Suppressor macrophage treated with lipopolysaccharide for 4 hours (primary cell): ENCODE data around the gene CYSTM1.

Experiments
- DNase-seq: peaks from one replicate; pipeline ENCODE4 v3.0.0-alpha.2; 2020

The CYSTM1 gene, protein sequence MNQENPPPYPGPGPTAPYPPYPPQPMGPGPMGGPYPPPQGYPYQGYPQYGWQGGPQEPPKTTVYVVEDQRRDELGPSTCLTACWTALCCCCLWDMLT

DNA sequence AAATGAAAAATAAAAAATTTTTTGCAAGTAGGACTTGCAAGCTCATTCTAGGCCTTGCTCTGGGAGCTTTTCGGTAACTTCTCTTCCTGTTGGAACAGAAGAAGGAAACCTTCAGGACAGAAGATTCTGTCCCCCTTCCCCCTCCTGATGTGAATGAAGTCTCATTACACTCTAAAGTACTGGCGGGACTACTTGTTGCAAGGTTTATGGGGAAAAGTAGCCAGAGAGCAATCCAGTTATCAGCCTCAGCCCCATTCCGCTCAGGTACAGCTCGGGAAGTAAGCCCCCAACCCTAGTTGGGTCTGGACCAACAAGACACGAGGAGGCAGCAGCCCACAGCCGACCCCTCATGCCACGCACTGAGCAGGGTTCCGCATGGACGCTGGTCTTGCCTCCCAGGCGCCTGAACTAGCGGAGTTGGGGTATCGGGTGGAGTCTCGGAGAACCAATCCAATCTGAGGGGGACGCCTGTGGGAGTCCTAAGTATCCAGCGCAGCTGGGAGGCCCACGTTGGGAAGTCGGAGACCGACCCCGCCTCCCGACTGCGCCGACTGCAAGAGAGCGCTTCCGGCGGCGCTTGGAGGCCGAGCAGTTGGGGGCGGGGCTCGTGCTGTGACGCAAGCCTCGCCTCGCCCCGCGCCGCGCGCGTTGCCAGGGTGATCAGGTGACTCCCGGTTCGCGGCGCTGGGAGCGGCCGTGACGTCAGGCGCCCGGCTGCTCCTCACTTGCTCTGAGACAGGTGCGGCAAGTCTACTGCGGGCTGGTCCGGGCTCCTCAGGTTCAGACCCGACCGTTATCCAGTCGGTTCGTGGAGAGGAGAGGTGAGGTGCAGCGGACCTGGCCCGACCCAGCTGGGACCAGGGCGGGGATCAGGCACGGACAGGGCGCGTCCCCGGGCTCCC lies at the start of gene CYSTM1:
TSS of gene CYSTM1 (plus strand) at position 724 of the 902 bp plus-strand sequence. CDS start 19,278 bp downstream, outside the sequence.
- peak; percentile 94 for DNase-seq

DNA sequence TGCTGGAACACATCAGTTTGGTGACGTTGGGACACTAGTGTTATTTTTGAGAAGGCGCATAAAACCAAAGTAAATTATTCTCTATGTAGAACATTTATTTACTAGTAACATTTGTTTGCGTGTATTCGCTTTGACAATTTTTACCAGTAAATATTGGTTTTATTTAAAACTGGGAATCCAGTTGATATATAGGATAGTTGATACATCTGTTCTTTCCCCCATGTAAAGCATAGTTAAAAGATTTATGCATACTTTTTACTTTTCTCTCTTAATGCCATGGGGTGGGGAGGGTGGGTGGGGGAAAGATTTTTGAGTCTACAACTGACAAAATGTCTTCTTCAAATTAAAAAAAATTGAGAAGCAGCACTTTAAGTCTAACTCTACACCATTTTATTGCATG lies 49.4 kb upstream of the CYSTM1 start, which contains the start of gene IGIP:
TSS of gene IGIP (plus strand) at position 301 of the 400 bp plus-strand sequence. CDS start 2,540 bp downstream, outside the sequence.
- DNase-seq = no peak

DNA sequence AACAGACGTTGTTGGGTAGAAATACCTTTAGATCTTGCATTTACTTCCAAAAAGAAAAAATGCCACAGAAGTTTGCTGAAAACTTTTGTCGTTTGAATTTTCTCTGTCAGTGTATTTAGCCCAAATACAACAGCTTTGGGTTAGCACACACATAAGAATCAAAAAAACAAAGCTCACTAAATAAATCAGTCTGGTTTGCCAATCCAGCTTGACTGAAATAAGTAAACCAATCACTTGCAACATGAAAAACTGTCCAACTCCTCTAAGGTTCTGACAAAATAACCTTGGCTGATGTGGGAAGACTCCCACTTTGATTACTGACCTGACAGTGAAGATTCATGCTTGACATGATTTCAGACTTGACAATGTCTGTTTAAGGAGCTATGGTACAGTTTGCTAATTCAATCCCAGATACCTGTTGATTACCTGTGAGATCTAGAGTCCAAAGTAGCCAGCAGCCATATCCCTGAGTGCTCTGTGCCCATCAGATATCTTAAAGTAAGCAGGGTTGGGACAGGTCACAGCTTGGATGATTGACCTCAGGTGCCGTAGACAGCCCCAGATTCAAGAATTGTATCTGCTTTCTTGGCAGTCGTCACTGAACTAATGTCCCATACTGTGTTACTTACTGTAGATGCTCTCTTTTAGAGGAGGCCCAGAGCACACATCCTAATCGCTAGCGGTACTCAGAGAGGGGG lies 48.5 kb upstream of the CYSTM1 start:
- no peak for DNase-seq

DNA sequence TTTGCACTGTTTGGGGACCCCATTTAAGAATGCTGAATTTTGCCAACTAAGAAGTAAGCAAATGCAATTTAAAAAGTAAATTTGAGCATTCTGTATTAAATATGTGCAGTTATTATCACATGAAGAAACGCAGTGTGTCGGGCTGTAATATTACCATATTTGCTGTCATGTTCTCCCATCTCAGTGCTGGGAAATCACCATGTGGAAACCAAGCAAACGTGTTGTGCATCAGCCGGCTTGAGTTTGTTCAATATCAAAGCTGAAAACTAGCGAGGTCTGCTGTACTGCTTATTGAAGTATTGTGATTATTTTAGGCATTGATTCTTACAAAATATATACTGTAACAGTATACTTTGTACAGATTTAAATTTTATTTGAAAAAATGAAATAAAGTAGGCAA lies 46.6 kb upstream of the CYSTM1 start:
- no peak for DNase-seq

DNA sequence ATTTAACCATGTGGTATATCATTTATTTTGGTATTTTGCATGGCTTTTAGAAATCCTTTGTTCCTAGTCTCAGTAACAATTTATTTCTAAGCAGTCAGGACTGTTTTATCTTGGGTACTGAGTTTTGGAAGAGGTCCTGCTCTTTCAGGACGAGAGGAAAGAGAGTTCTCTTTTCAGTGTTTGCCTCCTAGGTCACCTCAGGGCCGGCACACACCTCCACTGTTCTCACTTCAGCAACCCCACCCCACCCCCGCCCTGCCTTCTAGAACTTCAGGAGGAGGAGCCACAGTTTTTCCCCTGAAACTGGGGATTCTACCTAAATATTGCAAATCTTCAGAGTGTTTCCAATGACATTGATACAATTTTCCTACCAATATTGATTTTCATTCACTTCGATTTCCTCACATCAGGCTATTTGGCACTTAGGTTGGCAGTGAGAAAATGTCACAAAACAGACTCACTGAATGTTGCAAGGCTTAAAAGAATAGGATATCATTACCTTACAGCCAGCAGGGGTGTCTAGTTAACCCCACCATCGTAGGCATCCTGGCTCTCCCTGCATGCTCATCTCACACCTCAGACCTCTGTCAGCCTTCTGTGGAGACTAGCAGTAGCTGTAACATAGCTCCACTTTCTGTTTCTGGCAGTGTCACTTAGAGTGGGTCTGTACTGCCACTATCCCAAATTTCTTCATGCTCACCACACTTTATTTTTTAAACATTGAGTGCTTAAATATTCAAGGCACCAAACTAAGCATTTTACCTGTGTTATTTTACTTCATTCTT lies 43.8 kb upstream of the CYSTM1 start:
- DNase-seq = no peak

DNA sequence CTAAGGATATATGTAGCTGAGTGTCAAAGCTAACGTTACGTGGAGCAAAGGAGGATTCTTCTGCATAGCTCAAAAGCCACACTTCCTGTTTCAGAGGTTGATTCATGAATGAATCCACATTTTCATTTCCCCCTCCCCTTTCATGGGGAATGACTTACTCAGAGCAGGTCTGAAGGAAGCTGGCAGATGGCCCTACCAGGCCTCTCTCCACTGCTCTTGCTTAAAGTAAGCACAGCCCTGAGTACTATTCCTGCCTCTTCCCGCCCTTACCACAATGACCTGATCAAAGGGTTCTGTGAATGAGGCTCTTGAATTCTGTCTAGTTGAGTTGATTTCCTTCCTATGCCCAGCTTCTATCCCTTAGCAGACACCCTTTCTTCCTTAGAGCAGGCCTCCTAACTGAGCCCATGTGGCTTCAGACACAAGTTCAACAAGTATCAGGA lies 43.0 kb upstream of the CYSTM1 start:
- peak; percentile 87 for DNase-seq

DNA sequence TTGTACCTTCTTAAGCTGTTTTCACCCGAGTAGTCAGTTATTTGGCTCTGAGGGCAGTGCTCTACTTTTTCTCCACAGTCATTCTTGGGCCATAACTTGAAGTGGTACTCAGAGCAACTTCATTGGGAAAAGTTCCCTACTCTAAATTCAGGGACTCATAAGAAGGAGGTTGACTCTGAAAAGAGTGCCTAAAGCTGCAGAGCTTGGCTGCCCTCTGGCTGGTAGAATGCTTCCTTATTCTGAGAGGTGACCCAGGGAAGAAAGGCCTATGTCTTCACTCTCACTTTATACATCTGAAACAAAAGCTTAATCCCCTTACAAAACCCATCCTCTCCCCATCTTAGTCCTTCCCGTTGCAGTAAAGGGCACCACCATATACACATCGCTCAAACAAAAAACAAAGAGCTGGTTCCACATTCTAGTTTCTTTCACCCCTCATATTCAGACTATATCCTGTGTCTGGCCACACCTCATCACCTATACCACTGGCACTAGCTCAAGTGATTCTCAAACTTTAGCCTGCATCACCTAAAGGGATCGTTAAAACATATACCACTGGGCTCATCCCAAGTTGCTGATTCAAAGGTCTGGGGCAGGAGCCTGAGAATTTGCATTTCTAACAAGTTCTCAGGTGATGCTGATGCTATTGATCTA lies 41.3 kb upstream of the CYSTM1 start:
- DNase-seq = no peak

DNA sequence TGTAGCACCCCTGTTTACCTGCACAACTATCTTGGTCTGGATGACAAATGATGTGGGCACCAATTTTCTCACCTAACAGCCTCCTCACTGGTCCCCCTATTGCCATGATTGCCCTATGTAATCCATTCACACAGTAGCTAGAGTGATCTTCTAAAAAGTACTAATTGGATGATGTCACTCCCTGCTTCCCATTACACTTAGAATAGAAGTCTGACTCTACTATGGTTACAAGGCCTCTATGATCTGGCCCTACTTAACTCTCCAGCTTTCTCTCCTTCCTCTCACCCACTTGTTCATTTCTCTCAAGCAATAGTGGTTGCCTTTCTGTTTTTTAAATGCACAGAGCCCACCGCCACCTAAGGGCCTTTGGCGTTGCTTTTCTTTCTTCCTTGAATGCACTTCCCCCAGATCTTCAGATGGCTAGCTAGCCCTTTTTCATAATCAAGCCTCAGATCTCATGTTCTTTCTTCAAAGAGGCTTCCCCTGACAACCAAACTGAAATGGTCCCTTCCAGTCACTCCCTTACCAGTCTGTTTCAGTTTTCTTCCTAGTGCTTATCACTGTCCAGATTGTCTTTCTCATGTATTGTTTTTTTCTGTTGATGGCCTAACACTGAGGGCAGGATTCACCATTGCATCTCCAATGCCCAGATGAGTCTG lies 40.6 kb upstream of the CYSTM1 start:
- DNase-seq = no peak

DNA sequence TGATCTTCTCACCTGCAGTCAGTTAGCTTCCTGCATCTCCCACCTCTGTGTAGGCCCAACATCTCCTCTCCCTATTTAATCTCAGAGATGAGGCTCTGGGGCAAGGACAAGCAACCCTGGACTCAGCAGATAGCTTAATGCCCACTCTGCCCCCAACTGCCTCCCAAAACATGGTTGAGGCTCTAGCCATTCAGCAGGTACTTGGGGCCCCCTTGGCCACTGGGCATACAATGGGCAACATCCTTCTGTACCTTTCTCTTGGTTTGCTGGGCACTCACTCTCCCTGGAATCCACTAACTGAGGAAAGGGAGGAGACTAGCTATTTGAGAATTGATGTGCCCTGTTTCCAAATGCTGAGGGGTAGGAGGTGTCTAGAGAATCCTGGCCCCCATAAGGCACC lies 39.9 kb upstream of the CYSTM1 start:
- DNase-seq = no peak

DNA sequence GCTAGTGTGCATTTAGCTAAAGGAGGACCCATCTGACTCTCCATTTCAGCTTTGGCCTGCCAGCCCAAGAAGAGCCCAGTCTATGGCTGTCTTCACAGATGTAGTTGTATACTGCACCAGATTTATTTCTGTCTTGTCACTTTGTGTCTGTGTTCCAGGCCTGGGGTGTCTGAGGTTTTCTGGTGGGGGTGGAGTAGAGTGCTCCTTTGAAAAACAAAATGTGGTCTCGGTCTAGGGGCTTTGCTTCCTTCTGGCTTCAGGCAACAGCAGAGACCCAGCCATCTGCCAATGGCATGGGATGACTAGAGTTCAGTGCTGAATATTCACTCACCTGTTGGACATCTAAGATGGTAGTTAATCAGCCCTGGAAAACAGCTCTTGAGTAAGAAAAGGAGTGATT lies 38.4 kb upstream of the CYSTM1 start:
- no peak for DNase-seq

DNA sequence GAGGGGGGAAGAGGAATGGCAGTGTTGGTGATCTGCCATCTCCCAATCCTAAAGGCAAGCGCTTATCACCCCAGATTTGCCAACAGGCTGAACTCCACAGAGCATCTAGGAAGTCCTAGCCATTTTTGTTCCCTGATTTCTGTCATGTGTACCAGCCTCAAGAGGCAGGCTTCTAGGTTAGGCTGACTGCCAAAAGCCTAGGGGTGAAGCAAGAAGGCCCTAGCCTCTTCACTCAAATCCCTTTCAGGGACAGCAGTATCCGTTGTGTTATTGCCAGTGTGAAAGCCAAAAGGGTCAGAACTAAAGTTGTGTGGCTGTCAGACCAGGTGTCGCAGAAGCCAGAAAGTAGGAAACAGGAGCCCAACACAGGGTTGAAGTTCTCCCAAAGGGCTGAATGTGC lies 34.6 kb upstream of the CYSTM1 start:
- no peak for DNase-seq

DNA sequence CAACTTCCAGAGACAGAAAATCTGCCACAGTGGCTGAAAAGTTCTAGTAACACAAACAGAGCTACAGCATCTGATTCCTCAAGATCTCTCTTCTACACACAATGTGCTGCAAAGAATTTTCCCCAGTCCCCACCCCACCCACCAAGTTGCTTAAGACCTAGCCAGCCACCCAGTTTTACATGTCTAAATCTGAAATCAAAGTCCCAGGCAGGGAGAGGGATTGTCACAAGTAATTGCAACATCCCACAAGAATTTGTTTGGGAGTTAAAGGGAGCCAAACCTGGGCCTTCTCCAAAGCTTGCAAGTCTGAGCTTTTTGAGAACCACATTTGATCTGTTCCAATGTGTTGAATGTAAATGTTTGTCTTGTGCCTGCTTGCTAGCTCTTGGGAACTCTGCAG lies 33.7 kb upstream of the CYSTM1 start:
- DNase-seq = no peak

DNA sequence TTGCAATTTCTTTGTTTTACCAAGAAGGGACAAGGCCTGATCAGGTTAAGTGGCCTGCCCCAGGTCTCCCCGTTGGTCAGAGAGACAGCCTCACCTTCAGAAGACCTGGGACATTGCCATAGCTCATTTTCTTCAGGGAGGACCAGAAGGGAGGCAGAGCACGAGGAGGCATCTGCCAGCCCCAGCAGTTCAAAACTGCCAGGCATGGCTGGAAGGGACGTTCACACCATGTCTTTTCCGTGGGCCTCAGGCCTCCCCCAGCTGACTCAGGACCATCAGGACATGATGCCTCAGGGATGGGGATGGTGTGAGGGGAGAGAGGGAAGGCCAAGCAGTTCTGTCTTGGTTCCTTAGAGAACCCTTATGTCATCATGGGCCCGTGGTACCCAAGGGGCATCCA lies 32.7 kb upstream of the CYSTM1 start:
- no peak for DNase-seq

DNA sequence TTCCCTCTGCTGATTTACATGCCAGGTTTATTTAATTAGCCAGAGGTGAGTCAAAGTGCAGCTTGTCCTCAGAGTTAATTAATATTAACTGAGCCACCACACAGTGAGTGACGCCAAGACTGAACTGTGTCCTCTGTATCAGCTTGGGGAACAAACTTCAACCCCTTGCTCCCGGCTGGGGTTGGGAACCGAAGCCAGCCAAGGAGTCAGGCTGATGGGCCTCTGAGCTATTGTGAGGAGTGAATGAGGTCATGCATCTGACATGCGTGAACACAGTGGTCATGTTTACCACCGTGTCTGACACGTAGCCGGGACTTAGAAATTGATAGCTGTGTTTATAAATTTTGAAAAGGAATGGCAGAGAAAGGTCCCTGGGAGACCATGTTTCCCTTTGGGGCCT lies 32.1 kb upstream of the CYSTM1 start:
- no peak for DNase-seq

DNA sequence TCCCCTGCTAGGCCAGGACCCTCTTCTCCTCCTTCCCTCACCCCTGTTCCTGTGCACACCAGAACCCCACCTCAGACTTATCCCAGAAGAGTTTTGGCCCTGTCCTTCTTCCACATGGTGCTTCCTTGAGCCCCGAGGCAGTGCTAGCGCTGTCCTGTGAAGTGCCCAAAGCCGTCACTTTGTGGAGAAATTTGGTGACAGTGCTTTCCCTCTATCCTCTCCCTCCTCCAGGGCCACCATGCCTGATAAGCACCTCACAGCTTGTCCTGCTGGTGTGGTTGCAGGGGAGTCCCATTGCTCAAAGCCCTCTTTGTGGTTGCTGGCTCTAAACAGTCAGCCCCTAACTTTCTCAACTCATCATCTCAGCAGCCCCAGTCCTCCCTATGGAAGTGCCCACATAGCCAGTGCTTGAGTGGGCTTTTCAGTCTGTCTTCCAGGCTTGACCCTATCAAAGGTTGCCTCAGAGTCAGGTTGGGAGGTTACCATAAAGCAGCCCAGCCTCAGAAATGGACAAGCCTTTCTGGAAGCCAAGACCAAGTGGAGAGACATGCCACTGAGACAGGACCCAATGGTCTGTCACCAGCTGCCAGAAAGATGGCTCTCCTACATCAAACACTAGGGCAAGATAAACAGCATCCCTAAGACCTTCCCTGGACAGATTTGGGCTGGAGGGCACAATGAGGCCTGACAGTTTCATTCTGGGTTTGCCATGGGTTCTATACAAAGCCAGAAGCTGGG lies 31.3 kb upstream of the CYSTM1 start:
- no peak for DNase-seq

DNA sequence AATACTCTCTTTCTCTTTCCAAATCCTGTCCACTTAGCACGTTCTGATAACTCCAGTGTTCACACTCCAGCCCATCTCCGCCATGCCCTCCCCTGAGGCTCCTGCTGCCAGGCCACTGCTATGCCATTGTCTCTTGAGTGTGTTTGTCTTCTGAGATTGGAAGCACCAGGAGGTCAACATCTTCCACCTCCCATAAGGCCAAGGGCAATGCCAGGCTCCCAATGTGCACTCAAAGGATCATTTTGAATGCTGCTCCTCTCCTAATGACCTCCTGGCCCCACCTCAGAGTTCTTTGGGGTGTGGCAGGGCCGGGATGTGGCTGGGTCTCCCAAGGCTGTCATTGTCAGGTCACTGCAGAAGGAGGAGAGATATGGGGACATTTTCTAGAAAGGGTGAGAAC lies 29.7 kb upstream of the CYSTM1 start:
- no peak for DNase-seq

DNA sequence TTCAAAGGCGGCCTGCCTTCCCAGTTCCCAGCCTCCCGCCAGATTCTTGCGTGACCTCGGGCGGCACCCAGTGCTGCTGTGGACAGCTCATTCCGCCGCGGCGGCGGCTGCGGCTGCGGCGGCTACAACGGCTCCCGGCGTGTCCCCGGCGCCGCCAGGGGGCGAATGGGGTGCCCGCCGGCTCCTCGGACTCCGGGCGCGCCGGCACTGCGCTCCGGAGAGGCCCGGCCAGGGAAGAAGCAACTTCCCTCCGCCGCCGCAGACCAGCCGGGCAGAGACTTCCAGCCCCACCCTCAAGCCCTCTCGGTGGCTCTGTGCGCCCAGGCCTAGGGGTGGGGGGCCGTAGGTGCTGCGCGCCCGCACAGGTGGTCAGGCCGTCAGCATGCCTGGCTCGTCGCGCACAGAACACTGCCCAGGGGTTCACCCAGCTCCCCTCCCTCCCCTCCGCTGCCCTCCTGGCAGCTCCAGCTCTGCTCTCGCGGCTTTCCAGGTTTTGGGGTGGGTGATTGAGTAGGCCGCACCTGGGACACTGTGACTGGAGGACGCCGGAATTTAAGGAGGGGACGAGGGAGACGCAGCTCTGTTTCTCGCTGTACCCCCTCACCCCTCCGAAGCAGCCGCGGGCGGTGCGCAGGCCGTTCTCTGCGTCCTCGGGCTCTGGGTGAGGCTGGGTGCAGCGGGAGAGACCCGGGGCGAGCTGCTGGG lies 29.0 kb upstream of the CYSTM1 start:
- DNase-seq = peak; percentile 86

DNA sequence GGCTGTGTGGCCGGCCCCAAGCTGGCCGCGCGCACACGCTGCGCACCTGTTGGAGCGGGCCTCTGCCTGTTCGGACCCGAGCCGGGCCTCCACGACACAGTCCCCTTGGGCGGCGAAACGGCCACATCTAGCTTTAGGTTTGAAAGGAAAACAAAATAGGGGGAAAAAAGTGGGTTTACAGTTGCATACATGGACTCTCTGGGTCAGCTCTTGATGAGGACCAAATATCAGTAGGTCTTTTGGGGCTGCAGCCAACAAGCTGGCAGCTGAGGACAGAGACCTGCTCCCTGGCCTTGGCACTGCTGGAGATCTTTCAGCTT lies 28.5 kb upstream of the CYSTM1 start:
- DNase-seq = no peak

DNA sequence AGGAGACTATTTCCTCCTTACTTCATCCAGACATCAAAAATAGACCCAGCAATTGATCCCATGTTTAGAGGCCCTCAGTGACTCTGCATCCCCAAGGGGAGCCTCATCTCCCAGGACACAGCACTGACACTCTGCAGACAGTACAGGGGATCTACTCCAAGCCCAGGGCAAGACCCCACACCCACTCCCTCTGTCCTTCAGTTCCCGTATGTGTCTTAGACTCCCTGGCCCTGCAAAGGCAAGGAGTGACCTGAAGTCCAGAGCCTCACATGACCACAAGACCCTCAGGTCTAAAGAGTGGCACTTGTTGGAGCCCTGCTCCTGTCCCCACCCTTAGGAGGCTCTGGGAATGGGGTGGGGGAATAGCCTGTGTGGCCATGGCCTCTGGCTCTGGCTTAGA lies 27.5 kb upstream of the CYSTM1 start:
- DNase-seq = no peak

DNA sequence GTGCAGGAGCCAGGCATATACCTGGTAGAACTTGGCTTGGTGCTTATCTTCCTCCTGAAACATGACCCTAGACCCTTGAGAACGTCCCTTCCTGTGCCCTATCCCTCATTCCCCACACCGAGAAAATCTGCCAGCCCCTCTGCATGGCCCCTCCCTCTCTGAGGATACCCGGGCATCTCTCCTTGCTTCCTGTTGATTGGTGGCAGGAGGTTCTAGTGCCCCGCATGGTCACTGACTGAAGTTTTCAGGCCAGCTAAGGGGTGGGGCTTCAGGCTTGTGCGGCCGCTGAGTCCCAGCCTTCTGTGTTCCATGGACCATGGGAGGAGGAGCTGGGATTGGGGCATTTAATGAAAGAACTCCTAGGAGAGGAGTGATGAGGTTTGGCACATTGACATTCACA lies 26.5 kb upstream of the CYSTM1 start:
- DNase-seq = no peak

DNA sequence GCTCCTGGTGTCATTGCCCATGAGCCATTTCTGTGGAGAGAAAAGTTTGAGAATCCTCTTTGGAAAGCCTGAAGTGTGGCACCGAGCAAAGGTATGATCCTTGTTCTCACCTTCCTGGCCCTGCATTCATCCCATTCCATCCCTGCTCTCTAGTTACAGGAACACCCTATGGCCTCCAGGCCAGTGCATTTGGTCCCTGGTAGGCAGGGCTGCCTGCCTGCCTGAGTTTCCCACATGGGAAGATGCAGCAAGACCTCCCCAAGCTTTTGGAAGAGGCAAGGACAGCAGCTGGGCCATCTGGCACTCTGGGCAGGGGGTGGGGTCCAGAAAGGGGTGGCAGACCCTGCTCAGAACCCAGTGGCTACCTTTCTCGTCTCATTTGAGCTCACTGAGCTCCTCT lies 24.8 kb upstream of the CYSTM1 start:
- DNase-seq = no peak
